Coronary artery (tissue), 2 donors: ENCODE measurements around the gene TRAPPC10.

Experiments used
- DNase-seq: peaks from one replicate; pipeline ENCODE4 v3.0.0-alpha.2; 2017; ENCODE audit warnings: low spot score
- H3K27ac ChIP-seq, 2 donors: fragments of 200-600 bp; sonication (generic); one replicate each; pipeline ENCODE4 v1.5.1; 2016 to 2019
- H3K4me3 ChIP-seq: fragments of 200-600 bp; sonication (generic); 2 replicates; pipeline ENCODE4 v1.5.1; 2016; ENCODE audit warnings: mild to moderate bottlenecking, moderate library complexity
- TF ChIP-seq, protein P1 (sequence below): fragments of 200-600 bp; sonication (generic); IDR thresholded peaks from one replicate; pipeline ENCODE4 v1.5.1; 2019; ENCODE audit warnings: antibody characterized with exemption

The TRAPPC10 gene

DNA sequence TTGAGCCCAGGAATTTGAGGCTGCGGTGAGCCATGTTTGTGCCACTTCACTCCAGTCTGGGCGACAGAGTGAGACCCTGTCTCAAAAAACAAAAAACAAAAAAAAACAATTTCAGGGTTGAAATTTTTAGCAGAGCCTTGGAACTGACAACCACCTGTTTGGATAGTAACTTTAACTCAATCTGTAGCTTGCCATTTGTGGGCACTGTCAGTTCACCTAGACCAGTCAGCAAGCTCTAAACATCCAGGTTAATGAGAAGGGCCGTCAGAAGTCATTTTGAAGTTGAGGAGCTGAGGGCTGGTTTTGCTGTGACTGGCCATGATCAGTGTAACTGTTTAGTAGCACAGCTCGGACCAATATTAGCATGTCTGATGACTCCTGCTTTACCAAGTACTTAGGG lies 8.4 kb downstream of the TRAPPC10 start:
- TF ChIP-seq, protein P1, sequence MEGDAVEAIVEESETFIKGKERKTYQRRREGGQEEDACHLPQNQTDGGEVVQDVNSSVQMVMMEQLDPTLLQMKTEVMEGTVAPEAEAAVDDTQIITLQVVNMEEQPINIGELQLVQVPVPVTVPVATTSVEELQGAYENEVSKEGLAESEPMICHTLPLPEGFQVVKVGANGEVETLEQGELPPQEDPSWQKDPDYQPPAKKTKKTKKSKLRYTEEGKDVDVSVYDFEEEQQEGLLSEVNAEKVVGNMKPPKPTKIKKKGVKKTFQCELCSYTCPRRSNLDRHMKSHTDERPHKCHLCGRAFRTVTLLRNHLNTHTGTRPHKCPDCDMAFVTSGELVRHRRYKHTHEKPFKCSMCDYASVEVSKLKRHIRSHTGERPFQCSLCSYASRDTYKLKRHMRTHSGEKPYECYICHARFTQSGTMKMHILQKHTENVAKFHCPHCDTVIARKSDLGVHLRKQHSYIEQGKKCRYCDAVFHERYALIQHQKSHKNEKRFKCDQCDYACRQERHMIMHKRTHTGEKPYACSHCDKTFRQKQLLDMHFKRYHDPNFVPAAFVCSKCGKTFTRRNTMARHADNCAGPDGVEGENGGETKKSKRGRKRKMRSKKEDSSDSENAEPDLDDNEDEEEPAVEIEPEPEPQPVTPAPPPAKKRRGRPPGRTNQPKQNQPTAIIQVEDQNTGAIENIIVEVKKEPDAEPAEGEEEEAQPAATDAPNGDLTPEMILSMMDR: no peak
- no peak overlapping the region for H3K27ac ChIP-seq
- DNase-seq: no peak
- H3K4me3 ChIP-seq: no peak overlapping the region

DNA sequence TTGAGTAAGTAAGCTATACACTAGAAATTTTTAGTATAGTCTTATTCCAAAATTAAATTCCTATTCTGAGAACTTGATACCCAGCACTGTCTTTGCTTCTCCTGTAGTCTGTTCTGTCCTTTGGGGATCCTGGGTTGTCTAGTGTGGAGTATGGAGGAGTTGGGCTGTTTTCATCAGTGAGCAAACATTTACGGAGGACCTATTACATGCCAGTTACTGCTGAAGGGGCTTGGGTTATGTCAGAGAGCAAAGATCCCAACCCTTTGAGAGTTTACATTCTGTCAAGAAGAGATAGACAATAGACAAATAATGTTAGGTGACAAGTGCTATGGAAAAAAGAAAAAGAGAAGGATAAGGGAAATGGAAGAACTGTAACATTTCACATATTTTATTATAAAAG lies 9.0 kb downstream of the TRAPPC10 start:
- Histone ChIP-seq H3K4me3 (no peak overlapping the region), H3K27ac (no peak overlapping the region)
- TF ChIP-seq, protein P1: no peak
- no peak for DNase-seq

DNA sequence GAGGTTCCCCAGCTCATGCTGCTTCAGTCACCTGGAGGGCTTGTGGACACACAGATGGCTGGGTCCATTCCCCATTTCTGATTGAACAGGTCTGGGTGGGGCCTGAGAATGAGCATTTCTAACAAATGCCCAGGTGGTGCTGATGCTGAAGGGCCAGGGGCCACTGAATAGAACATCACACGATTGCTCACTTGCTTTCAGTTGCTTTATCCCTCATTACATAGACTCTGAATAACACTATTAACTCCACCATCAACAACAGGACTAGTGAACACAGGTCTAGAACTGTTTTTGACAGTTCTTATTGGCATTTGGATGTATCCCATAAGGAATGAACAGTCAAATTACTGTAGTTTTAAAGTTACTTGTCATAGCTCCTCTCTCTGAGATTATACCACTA lies 12.1 kb downstream of the TRAPPC10 start:
- Histone ChIP-seq H3K4me3 (no peak overlapping the region), H3K27ac (no peak overlapping the region)
- TF ChIP-seq, protein P1: no peak
- DNase-seq: peak; percentile 24

- peak; percentile 86 for DNase-seq
- Histone ChIP-seq H3K4me3 (peak overlapping the region; percentile 3), H3K27ac (peak overlapping the region; percentile 7 to 71)
Measured at GRCh38 chr21:44024887-44025353, 12.8 kb downstream of the TRAPPC10 start.

DNA sequence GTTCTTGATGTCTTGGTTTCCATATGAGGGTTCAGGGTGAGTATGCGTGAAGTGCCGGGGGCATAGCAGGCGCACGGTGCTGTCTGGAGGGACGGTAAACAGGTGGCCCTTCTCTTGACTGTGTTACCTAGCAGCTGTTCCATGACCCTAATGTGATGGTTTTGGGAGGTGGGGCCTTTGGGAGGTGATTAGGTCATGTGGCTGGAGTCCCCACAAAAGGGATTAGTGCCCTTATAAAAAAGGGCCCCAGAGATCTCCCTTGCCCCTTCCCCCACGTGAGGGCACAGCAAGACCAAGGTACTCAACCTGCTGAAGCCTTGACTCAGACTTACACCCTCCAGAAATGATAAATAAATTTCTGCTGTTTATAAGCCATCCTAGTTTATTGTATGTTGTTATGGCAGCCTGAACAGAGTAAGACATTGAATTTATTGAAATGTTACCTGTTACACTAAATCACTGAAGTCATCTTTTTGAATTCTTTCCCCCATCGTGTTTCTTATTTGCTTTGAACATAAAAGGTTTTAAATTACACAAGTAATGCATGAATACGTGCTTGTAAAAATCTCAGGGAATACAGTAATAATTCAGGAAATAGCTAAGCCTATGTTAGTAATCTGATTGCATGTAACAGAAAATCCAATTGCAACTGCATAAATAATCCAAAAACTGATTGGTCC lies 15.6 kb downstream of the TRAPPC10 start:
- no peak overlapping the region for H3K4me3 ChIP-seq
- TF ChIP-seq, protein P1: no peak
- no peak for DNase-seq
- H3K27ac ChIP-seq: no peak overlapping the region

More at GRCh38 chr21:44024887-44025353, 12.8 kb downstream of the TRAPPC10 start:
- TF ChIP-seq, protein P1: no peak

DNA sequence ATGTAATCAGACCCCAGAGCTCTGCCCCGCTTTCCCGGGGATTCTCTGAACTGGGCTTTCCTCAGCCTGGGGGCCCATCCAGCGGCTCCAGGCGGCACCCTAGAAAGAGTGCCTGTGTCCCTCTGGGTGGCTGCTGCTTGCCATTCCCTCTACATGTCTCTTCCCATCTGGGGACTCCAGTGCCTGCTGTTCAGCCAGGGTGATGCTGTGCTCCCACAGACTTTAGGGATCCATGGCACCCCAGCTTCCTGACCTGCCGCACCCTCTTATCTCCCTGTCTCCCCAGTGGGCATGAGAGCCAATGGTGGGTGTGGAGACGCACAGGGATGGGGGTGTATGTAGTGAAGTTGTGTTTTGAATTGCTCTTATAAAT lies 16.2 kb downstream of the TRAPPC10 start:
- no peak for DNase-seq
- TF ChIP-seq, protein P1: no peak
- H3K27ac ChIP-seq: no peak overlapping the region
- H3K4me3 ChIP-seq: no peak overlapping the region

GRCh38 chr21:44029460-44030087 lies 17.5 kb downstream of the TRAPPC10 start:
- Histone ChIP-seq H3K4me3 (no peak overlapping the region), H3K27ac (no peak overlapping the region)
- DNase-seq: no peak
- TF ChIP-seq, protein P1: no peak
